Activated CD4-positive, alpha-beta T cell treated with anti-CD3 and anti-CD28 coated beads, Interleukin-2, Interleukin-6, amounts not matched to agents 100 ng/mL and 50 ng/mL, durations not matched to agents 16 hours and 8 hours (primary cell): Measurements from ENCODE around the gene GPR143.
"Not testable (repeated sequence)": the region's sequence is repeated elsewhere in the genome, so short reads cannot be mapped to it uniquely, and the experiment has no call there.

Experiments used
- DNase-seq: peaks from one replicate; pipeline ENCODE4 v3.0.0-alpha.2; 2020

The GPR143 gene

GRCh38 chrX:9765737-9766097 lies at the start of gene GPR143:
TSS of gene GPR143 (minus strand) at chrX:9765847. CDS start at chrX:9765817, 30 bp downstream.
- DNase-seq, result no peak

GRCh38 chrX:9811086-9811485 lies 45.4 kb upstream of the GPR143 start:
- not testable (repeated sequence) for DNase-seq

GRCh38 chrX:9809876-9810275 lies 44.2 kb upstream of the GPR143 start:
- DNase-seq, result not testable (repeated sequence)

- no peak for DNase-seq
These were observed 41.9 kb upstream of the GPR143 start for GRCh38 chrX:9807355-9808182.

- DNase-seq, result no peak
These were observed 40.3 kb upstream of the GPR143 start for GRCh38 chrX:9805956-9806355.

- DNase-seq, result no peak
These were observed 38.8 kb upstream of the GPR143 start for GRCh38 chrX:9804444-9804843.

- DNase-seq, result no peak
These were observed 37.1 kb upstream of the GPR143 start for GRCh38 chrX:9802737-9803136.

- no peak for DNase-seq
These were observed 32.0 kb upstream of the GPR143 start for GRCh38 chrX:9797384-9798360.

GRCh38 chrX:9794495-9794894 lies 28.8 kb upstream of the GPR143 start:
- no peak for DNase-seq

- DNase-seq, result no peak
These were observed 25.2 kb upstream of the GPR143 start for GRCh38 chrX:9790866-9791265.

- DNase-seq, result no peak
These were observed 23.9 kb upstream of the GPR143 start for GRCh38 chrX:9789555-9789954.

GRCh38 chrX:9788911-9789310 lies 23.3 kb upstream of the GPR143 start:
- no peak for DNase-seq

- DNase-seq, result no peak
These were observed 21.4 kb upstream of the GPR143 start for GRCh38 chrX:9786798-9787635.

GRCh38 chrX:9785944-9786797 lies 20.5 kb upstream of the GPR143 start, which contains the start of gene SHROOM2:
TSS of gene SHROOM2 (plus strand) at chrX:9786429. CDS start at chrX:9786546, 117 bp downstream.
- no peak for DNase-seq

GRCh38 chrX:9785254-9785943 lies 19.8 kb upstream of the GPR143 start:
- no peak for DNase-seq

- DNase-seq, result no peak
These were observed 18.7 kb upstream of the GPR143 start for GRCh38 chrX:9784332-9784731.

- DNase-seq, result no peak
These were observed 16.3 kb upstream of the GPR143 start for GRCh38 chrX:9781941-9782340.

- DNase-seq, result peak; percentile 7
These were observed 10.3 kb upstream of the GPR143 start for GRCh38 chrX:9775930-9776329.

GRCh38 chrX:9772943-9773342 lies 7.3 kb upstream of the GPR143 start:
- no peak for DNase-seq

- DNase-seq, result no peak
These were observed 4.7 kb upstream of the GPR143 start for GRCh38 chrX:9770319-9770718.

- DNase-seq, result not testable (repeated sequence)
These were observed 2.7 kb upstream of the GPR143 start for GRCh38 chrX:9768321-9768839.
